HepG2 (cell line): ENCODE data around the gene ITPK1.

Experiments used
- FOSL2 ChIP-seq: sonication (generic); formaldehyde crosslinking; IDR thresholded peaks from 2 replicates; pipeline ENCODE4 v1.4.0; 2020; ENCODE audit warnings: missing genetic modification reagents
- FOXA1 ChIP-seq, 2 experiments: fragments of 450-650 bp in 1 of 2; sonication (generic) in 1 of 2; formaldehyde crosslinking in 1 of 2; IDR thresholded peaks; 2 replicates each; pipeline versions ENCODE4 v1.4.0 to v1.6.1; 2016 to 2020; ENCODE audit warnings: missing genetic modification reagents in 1 of 2
- IRF9 ChIP-seq: sonication (generic); formaldehyde crosslinking; IDR thresholded peaks from 2 replicates; pipeline ENCODE4 v1.8.0; 2022; ENCODE audit warnings: missing genetic modification reagents, mild to moderate bottlenecking, borderline replicate concordance
- MAX ChIP-seq: IDR thresholded peaks from 2 replicates; pipeline ENCODE4 v1.6.1; 2012; ENCODE audit warnings: inconsistent platforms
- MAZ ChIP-seq, 2 experiments: sonication (generic) in 1 of 2; formaldehyde crosslinking in 1 of 2; IDR thresholded peaks; 2 replicates each; pipeline versions ENCODE4 v1.5.0 to v1.6.1; 2012 to 2020; ENCODE audit warnings: low read depth in 2 of 2, mild to moderate bottlenecking in 2 of 2, borderline replicate concordance in 1 of 2, improper control_type of control experiment in 1 of 2, low read length in 1 of 2, missing genetic modification reagents in 1 of 2, moderate library complexity in 1 of 2
- POLR2AphosphoS5 ChIP-seq: IDR thresholded peaks from 2 replicates; pipeline ENCODE4 v1.6.1; 2012; ENCODE audit warnings: low read depth, low read length
- TAF15 ChIP-seq: fragments of 200-400 bp; formaldehyde crosslinking; IDR thresholded peaks from one replicate; pipeline ENCODE4 v1.6.1; 2018; ENCODE audit warnings: mild to moderate bottlenecking, low read depth, low read length; ENCODE audit not compliant: poor library complexity, severe bottlenecking
- ZFP36L1 ChIP-seq: sonication (generic); formaldehyde crosslinking; IDR thresholded peaks from 2 replicates; pipeline ENCODE4 v1.8.0; 2022; ENCODE audit warnings: mild to moderate bottlenecking, missing genetic modification reagents, moderate library complexity
- TF ChIP-seq, protein P1 (sequence below), 2 experiments: IDR thresholded peaks; 2 replicates each; pipeline ENCODE4 v1.6.1; 2011 to 2012; ENCODE audit warnings: low read length in 2 of 2, borderline replicate concordance in 1 of 2, low read depth in 1 of 2, mild to moderate bottlenecking in 1 of 2, moderate library complexity in 1 of 2

GRCh38 chr14:93100100-93100499, 15.6 kb downstream of the ITPK1 start:
- TF ChIP-seq, protein P1, sequence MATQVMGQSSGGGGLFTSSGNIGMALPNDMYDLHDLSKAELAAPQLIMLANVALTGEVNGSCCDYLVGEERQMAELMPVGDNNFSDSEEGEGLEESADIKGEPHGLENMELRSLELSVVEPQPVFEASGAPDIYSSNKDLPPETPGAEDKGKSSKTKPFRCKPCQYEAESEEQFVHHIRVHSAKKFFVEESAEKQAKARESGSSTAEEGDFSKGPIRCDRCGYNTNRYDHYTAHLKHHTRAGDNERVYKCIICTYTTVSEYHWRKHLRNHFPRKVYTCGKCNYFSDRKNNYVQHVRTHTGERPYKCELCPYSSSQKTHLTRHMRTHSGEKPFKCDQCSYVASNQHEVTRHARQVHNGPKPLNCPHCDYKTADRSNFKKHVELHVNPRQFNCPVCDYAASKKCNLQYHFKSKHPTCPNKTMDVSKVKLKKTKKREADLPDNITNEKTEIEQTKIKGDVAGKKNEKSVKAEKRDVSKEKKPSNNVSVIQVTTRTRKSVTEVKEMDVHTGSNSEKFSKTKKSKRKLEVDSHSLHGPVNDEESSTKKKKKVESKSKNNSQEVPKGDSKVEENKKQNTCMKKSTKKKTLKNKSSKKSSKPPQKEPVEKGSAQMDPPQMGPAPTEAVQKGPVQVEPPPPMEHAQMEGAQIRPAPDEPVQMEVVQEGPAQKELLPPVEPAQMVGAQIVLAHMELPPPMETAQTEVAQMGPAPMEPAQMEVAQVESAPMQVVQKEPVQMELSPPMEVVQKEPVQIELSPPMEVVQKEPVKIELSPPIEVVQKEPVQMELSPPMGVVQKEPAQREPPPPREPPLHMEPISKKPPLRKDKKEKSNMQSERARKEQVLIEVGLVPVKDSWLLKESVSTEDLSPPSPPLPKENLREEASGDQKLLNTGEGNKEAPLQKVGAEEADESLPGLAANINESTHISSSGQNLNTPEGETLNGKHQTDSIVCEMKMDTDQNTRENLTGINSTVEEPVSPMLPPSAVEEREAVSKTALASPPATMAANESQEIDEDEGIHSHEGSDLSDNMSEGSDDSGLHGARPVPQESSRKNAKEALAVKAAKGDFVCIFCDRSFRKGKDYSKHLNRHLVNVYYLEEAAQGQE (IDR thresholded peaks at IDR 0.05; ENCODE audit: borderline replicate concordance in 1 of 2, low read depth in 1 of 2, low read length in 2 of 2) = no peak
- TF ChIP-seq FOXA1 (IDR thresholded peaks at IDR 0.05) (no peak), FOXA1 (CRISPR knock-in tag; IDR thresholded peaks at IDR 0.05) (no peak), MAX (no peak), TAF15 (no peak), MAZ (IDR thresholded peaks at IDR 0.05; ENCODE audit: borderline replicate concordance, low read depth, low read length) (no peak), MAZ (CRISPR knock-in tag; IDR thresholded peaks at IDR 0.05; ENCODE audit: low read depth) (no peak), IRF9 (CRISPR knock-in tag) (no peak), FOSL2 (CRISPR knock-in tag) (no peak), POLR2AphosphoS5 (no peak), ZFP36L1 (CRISPR knock-in tag) (no peak)
